Measurements from ENCODE around the gene TSHZ2.

Gene TSHZ2

DNA sequence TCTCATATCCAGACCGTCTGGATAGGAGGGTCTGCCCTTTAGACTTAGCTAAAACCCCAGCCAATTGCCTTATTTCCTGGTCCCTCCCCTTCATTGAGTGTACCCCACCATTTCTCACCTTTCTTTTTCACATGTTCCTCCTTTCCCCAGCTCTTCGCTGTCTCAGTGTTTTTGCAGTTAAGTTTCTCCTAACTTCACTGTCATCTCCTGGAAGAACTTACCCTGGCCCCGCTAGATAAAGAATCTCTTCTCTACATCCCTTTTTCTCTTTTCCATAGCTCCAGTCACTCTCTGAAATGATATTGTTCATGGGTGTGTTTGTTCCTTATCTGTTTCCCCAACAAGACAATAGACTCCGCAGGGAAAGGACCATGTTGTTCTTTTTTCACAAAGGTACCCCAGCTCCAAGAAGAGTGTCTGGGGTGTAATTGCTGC lies 208.8 kb downstream of the TSHZ2 start:
- Mint-ChIP-seq H3K9me3 (no peaks in the 10 kb centered on the region), H3K36me3 (ENCODE audit: low read depth) (no peaks in the 10 kb centered on the region), H3K27me3 (ENCODE audit: low read depth) (peaks cover 8% of the 10 kb centered on the region), H3K4me1 (peaks cover 3% of the 10 kb centered on the region), H3K4me3 (no peak overlapping the region), H3K27ac (peak overlapping the region in 1 of 3 experiments; percentile 2)
- TF ChIP-seq, protein P1, sequence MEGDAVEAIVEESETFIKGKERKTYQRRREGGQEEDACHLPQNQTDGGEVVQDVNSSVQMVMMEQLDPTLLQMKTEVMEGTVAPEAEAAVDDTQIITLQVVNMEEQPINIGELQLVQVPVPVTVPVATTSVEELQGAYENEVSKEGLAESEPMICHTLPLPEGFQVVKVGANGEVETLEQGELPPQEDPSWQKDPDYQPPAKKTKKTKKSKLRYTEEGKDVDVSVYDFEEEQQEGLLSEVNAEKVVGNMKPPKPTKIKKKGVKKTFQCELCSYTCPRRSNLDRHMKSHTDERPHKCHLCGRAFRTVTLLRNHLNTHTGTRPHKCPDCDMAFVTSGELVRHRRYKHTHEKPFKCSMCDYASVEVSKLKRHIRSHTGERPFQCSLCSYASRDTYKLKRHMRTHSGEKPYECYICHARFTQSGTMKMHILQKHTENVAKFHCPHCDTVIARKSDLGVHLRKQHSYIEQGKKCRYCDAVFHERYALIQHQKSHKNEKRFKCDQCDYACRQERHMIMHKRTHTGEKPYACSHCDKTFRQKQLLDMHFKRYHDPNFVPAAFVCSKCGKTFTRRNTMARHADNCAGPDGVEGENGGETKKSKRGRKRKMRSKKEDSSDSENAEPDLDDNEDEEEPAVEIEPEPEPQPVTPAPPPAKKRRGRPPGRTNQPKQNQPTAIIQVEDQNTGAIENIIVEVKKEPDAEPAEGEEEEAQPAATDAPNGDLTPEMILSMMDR (IDR thresholded peaks at IDR 0.05; ENCODE audit: unreplicated experiment in 3 of 3), result no peak

DNA sequence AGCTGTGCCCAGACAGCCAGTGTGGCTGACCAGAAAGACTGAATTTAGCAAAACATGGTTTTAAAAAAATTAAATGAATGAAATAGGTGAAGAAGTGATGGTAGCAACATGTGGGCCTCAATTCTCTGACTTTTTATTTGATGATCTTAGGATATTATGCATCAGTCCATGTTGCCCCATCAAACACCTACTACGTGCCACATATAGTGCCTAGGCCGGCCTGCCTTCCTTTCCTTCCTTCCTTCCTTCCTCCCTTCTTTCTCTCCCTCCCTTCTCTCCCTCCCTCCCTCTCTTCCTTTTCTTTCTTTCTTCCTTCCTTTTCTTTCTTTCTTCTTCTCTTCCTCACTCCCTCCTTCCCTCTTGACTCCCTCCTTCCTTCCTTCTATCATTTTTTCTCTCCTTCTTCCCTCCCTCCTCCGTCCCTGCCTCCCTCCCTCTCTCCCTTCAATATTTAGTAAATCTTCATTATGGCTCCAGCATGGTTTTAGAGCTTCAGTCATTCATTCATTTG lies 209.8 kb downstream of the TSHZ2 start:
- Mint-ChIP-seq H3K4me3 (no peak overlapping the region), H3K27me3 (ENCODE audit: low read depth) (peaks cover 8% of the 10 kb centered on the region), H3K36me3 (ENCODE audit: low read depth) (no peaks in the 10 kb centered on the region), H3K4me1 (peaks cover 13% of the 10 kb centered on the region), H3K9me3 (no peaks in the 10 kb centered on the region), H3K27ac (no peak overlapping the region)
- TF ChIP-seq, protein P1 (IDR thresholded peaks at IDR 0.05; ENCODE audit: unreplicated experiment in 3 of 3), result no peak

DNA sequence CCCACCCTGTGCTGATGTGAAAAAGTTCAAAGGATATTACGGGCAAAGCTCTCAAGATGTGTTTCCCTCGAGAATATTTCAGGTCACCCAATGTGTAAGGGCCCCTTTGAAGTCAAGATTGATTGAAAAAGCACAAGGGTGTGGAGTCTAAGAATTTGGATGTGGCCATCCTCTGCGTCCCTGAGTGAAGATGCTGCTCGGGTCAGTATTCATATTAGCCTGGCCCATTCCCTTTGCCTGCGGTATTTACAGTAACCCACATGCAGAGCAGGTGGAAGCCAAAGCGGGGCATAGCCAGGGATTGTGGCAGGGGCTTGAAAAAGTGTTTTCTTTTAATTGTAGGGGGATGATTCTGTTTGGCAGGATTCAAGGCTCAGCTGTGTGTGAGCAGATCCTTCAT lies 211.0 kb downstream of the TSHZ2 start:
- TF ChIP-seq, protein P1 (IDR thresholded peaks at IDR 0.05; ENCODE audit: unreplicated experiment in 3 of 3), result no peak
- no peak overlapping the region for H3K27ac Mint-ChIP-seq
- H3K27me3 Mint-ChIP-seq (ENCODE audit: low read depth), result peaks cover 8% of the 10 kb centered on the region
- peaks cover 25% of the 10 kb centered on the region for H3K4me1 Mint-ChIP-seq
- H3K9me3 Mint-ChIP-seq, result no peaks in the 10 kb centered on the region
- H3K4me3 Mint-ChIP-seq, result no peak overlapping the region
- no peaks in the 10 kb centered on the region for H3K36me3 Mint-ChIP-seq (ENCODE audit: low read depth)

DNA sequence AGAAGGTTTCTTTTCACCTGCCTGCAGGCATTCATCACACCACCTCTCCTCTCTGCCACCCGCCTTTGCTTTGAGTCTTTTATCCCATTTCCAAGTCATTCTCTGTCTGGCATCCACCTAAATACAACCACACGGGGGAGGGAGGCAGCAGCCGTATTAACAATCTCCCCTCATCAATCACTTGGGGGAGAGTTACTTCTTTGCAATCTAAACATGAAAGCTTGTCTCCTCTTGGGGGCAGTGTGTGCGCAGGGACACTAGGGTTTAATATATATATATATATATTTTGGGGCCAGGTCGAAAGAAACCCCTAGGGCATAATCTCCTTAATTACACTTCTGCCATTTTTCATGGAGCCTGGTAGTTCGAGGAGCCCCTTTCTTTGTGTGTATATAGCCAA lies 214.5 kb downstream of the TSHZ2 start:
- peaks cover 28% of the 10 kb centered on the region for H3K4me1 Mint-ChIP-seq
- peaks cover 5% of the 10 kb centered on the region for H3K27me3 Mint-ChIP-seq (ENCODE audit: low read depth)

DNA sequence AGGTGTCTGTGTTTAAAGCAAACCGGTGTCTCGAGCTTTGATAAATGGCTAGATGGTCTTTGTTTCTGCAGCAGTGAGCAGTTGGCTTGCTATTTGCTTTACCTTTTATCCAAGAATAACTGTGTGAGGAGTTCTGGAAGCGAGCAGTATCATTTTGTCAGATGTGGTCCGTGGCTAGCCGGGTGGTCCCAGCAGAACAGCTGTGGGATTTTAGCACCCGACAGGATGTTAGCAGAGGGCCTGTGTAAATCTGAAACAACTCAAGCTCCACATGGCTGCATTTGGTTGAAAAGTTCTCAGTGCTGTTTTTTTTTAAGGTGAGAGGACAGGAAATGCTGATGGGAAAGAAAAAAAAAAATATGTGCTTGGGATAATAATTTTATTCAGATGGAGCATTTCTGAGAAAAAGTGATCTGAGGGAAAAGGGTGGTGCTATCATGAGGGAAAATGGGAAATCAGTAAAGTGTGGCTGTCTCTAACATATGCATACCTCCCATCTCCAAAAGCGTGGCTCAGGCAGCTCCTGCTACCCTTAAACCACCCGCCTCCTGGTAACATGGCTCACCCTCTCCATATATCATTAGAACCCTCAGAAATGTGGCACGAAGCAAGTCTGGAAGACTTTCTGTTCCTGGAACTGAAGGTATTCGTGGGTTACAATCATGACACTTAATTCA lies 215.4 kb downstream of the TSHZ2 start:
- TF ChIP-seq, protein P1 (IDR thresholded peaks at IDR 0.05; ENCODE audit: unreplicated experiment in 3 of 3), result no peak
- Mint-ChIP-seq H3K9me3 (no peaks in the 10 kb centered on the region), H3K27me3 (ENCODE audit: low read depth) (peaks cover 8% of the 10 kb centered on the region), H3K4me1 (peaks cover 28% of the 10 kb centered on the region), H3K4me3 (peak overlapping the region in 2 of 3 experiments; percentile 5 to 10), H3K27ac (peak overlapping the region; percentile 78 to 92 (median 78)), H3K36me3 (ENCODE audit: low read depth) (no peaks in the 10 kb centered on the region)

More for the DNA sequence above, 214.5 kb downstream of the TSHZ2 start:
- TF ChIP-seq, protein P1 (IDR thresholded peaks at IDR 0.05; ENCODE audit: unreplicated experiment in 3 of 3), result peak in 2 of 3 experiments; percentile 6 to 28
- Mint-ChIP-seq H3K27ac (peak overlapping the region in 2 of 3 experiments; percentile 78 to 92), H3K9me3 (no peaks in the 10 kb centered on the region), H3K4me3 (no peak overlapping the region), H3K36me3 (ENCODE audit: low read depth) (no peaks in the 10 kb centered on the region)

DNA sequence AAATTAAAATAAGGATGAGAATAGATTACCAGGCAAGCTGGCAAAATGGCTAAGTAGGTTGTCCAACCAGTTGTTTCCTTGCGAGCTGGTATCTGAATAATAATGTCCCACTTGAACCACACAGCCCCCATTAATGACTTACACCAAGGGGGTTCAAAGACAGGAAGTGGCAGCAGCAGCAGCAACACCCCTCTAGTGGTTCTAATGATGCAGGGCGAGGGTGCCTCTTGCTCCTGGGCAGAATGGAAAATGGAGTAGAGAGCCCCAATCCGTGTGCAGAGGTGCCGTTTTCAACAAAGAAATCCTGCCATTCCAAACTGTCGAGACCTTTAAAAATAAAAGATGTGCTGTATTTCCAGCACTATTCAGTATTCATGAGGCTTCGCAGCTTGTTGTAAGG lies 218.1 kb downstream of the TSHZ2 start:
- H3K4me3 Mint-ChIP-seq, result no peak overlapping the region
- peaks cover 8% of the 10 kb centered on the region for H3K27me3 Mint-ChIP-seq (ENCODE audit: low read depth)
- H3K9me3 Mint-ChIP-seq, result no peaks in the 10 kb centered on the region
- TF ChIP-seq, protein P1 (IDR thresholded peaks at IDR 0.05; ENCODE audit: unreplicated experiment in 3 of 3), result no peak
- H3K27ac Mint-ChIP-seq, result no peak overlapping the region
- peaks cover 36% of the 10 kb centered on the region for H3K4me1 Mint-ChIP-seq
- H3K36me3 Mint-ChIP-seq (ENCODE audit: low read depth), result no peaks in the 10 kb centered on the region
